ENCODE measurements around the gene AR. TPM values are rescaled to one million over a fixed set of nuclear protein-coding genes. Genes with fewer than 3 reads are reported as not detected.
"Not testable (repeated sequence)": the region's sequence is repeated elsewhere in the genome, so short reads cannot be mapped to it uniquely, and the experiment has no call there.

Gene AR
- total RNA-seq, 2 donors from 2014 or later, result 77.4 to 119 TPM

DNA sequence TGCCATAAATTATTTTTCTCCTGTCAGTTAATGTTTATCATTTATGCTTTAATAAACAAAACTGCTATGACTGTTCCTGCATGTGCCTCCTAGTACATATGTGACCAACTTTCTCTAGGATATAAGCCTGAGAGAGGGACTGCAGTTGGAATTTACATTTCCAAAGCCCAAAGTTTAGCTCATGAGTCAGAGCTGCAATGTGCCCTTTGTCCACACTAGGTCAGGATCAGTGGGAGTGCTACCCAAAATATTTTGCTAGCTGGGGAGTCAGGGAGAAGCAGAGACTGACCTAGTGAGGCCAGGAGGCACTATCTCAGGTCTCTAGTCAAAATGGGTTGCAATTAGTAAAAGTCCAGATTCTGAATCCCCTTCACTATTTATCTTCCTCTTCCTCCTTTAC, 92.7 kb downstream of the AR start:
- DNase-seq (ENCODE audit: low spot score), result no peak
- Histone ChIP-seq H3K27ac (no peak overlapping the region), H3K36me3 (no peaks in the 10 kb centered on the region), H3K4me1 (replicated peaks) (no peaks in the 10 kb centered on the region), H3K9me3 (no peaks in the 10 kb centered on the region), H3K27me3 (replicated peaks; ENCODE audit: insufficient read depth) (no peaks in the 10 kb centered on the region), H3K4me3 (no peak overlapping the region)
- TF ChIP-seq, protein P1, sequence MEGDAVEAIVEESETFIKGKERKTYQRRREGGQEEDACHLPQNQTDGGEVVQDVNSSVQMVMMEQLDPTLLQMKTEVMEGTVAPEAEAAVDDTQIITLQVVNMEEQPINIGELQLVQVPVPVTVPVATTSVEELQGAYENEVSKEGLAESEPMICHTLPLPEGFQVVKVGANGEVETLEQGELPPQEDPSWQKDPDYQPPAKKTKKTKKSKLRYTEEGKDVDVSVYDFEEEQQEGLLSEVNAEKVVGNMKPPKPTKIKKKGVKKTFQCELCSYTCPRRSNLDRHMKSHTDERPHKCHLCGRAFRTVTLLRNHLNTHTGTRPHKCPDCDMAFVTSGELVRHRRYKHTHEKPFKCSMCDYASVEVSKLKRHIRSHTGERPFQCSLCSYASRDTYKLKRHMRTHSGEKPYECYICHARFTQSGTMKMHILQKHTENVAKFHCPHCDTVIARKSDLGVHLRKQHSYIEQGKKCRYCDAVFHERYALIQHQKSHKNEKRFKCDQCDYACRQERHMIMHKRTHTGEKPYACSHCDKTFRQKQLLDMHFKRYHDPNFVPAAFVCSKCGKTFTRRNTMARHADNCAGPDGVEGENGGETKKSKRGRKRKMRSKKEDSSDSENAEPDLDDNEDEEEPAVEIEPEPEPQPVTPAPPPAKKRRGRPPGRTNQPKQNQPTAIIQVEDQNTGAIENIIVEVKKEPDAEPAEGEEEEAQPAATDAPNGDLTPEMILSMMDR (IDR thresholded peaks at IDR 0.05), result no peak
- intact Hi-C loops (cut with DNase I), result no loop called here

DNA sequence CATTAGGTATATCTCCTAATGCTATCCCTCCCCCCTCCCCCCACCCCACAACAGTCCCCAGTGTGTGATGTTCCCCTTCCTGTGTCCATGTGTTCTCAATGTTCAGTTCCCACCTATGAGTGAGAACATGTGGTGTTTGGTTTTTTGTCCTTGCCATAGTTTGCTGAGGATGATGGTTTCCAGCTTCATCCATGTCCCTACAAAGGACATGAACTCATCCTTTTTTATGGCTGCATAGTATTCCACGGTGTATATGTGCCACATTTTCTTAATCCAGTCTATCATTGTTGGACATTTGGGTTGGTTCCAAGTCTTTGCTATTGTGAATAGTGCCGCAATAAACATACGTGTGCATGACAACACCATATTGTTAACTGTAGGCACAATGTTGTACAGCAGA, 93.5 kb downstream of the AR start:
- H3K4me3 ChIP-seq; H3K27me3 ChIP-seq (replicated peaks; ENCODE audit: insufficient read depth); H3K4me1 ChIP-seq (replicated peaks); H3K27ac ChIP-seq; H3K9me3 ChIP-seq; DNase-seq (ENCODE audit: low spot score); intact Hi-C loops (cut with DNase I); H3K36me3 ChIP-seq: not testable (repeated sequence)
- WGBS, result 89% methylated on average over 3 of the region's 3 CpGs

DNA sequence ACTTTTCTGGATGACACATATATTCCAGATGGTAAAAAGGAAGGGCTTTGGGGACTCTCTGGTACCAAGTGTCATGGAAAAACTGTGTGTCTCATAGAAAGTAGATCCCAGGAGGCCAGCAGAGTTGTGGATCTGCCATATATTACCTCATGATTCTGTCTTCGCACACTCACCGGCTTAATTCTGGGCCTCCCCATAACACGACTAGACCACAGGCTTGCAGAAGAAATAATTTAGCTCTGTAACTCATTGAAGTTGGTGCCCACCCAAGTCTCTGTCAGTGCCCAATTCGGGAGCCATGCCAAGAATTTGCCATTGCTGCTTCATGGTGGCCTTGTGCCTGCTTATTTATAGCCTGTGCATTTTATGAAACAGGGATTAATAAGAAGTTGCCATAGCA, 104.5 kb downstream of the AR start:
- no peak for TF ChIP-seq POLR2AphosphoS5 (IDR thresholded peaks at IDR 0.05)
- TF ChIP-seq, protein P1 (IDR thresholded peaks at IDR 0.05), result no peak
- TF ChIP-seq POLR2A (IDR thresholded peaks at IDR 0.05), result no peak
- H3K9me3 ChIP-seq, result no peaks in the 10 kb centered on the region
- no peak overlapping the region for H3K4me3 ChIP-seq
- H3K27ac ChIP-seq, result no peak overlapping the region
- WGBS, result 96% methylated on average over 4 of the region's 4 CpGs
- DNase-seq (ENCODE audit: low spot score), result no peak
- no peaks in the 10 kb centered on the region for H3K36me3 ChIP-seq
- intact Hi-C loops (cut with DNase I), result no loop called here
- no peaks in the 10 kb centered on the region for H3K4me1 ChIP-seq (replicated peaks)
- H3K27me3 ChIP-seq (replicated peaks; ENCODE audit: insufficient read depth), result no peaks in the 10 kb centered on the region

DNA sequence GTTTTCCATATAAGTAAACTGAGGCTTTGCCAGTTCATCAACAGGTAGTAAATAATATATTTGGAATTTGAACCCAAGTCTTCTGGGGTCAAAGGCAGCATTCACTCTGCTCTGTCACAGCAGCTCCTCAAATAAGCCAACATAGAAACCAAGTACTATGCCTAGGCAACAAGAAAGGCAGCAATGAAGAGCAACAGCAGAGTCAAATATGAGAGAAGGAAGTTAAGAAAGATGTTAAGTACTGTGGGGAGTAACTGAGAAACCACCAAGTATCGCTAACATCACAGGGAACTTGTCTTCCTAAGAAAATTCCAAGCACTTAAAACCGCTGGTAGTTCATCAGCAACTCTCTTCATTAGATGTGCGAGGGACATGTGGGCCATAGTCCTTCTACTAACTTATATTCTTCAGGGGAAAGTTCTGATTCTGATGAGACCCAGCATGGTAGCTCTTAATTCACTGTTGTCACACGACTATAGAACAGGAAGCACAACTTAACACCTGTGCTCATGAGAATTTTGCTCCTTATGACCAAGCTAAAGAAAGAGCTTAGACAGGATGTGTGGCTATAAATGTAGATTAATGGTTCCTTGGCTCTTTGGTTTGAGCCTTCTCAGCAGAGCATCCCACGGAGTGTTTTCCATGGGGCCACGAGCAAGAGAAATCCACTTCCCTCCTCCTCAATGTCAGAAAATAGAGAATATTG, 107.8 kb downstream of the AR start:
- H3K27ac ChIP-seq, result no peak overlapping the region
- H3K27me3 ChIP-seq (replicated peaks; ENCODE audit: insufficient read depth), result no peaks in the 10 kb centered on the region
- intact Hi-C loops (cut with DNase I), result no loop called here
- TF ChIP-seq POLR2A (IDR thresholded peaks at IDR 0.05) (no peak), POLR2AphosphoS5 (IDR thresholded peaks at IDR 0.05) (no peak)
- TF ChIP-seq, protein P1 (IDR thresholded peaks at IDR 0.05), result no peak
- H3K9me3 ChIP-seq, result no peaks in the 10 kb centered on the region
- H3K36me3 ChIP-seq, result no peaks in the 10 kb centered on the region
- 94% methylated on average over 6 of the region's 6 CpGs for WGBS
- no peaks in the 10 kb centered on the region for H3K4me1 ChIP-seq (replicated peaks)
- DNase-seq (ENCODE audit: low spot score), result no peak
- H3K4me3 ChIP-seq, result no peak overlapping the region

DNA sequence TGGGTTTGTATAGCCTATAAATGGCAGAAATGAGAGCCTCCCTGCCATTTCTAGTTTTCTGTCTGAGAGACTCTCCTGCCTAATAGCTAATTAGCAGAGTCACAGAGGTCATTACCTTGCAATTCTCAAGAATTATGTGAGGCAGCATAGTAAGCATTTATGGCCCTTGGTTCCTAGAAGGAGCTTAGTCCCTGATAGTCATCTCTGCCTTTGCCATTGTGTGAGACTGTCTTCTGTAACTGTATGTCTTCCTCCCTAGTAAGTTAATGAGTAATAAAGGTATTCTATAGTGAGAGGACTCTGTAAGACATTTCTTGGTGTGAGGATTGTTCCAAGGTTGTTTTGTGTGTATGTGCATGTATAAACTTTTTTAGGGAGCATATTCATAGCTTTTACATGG, 108.7 kb downstream of the AR start:
- no peaks in the 10 kb centered on the region for H3K9me3 ChIP-seq
- DNase-seq (ENCODE audit: low spot score), result no peak
- H3K4me1 ChIP-seq (replicated peaks), result no peaks in the 10 kb centered on the region
- no peaks in the 10 kb centered on the region for H3K27me3 ChIP-seq (replicated peaks; ENCODE audit: insufficient read depth)
- H3K27ac ChIP-seq, result no peak overlapping the region
- no peak overlapping the region for H3K4me3 ChIP-seq
- intact Hi-C loops (cut with DNase I), result no loop called here
- TF ChIP-seq POLR2A (IDR thresholded peaks at IDR 0.05), result no peak
- no peak for TF ChIP-seq POLR2AphosphoS5 (IDR thresholded peaks at IDR 0.05)
- TF ChIP-seq, protein P1 (IDR thresholded peaks at IDR 0.05), result no peak
- H3K36me3 ChIP-seq, result no peaks in the 10 kb centered on the region
